GM10248 (cell line): Measurements from ENCODE around the gene RGS19.

Experiments used
- CTCF ChIA-PET: fragments of 300-600 bp; sonication (Branson Sonifier 250); formaldehyde crosslinking; extraction: SDS; loops from one replicate; lab custom pipeline; 2021; ENCODE audit warnings: antibody characterized with exemption; lab: Yijun Ruan, JAX
- POLR2A ChIA-PET: fragments of 350-650 bp; sonication (Branson Sonifier 250); formaldehyde crosslinking; extraction: SDS; loops from one replicate; lab custom pipeline; 2020; ENCODE audit warnings: antibody characterized with exemption; lab: Yijun Ruan, JAX
- DNase-seq: peaks from one replicate; pipeline ENCODE4 v3.0.0; 2012; ENCODE audit errors: extremely low spot score
- TF ChIP-seq, protein P1 (sequence below): IDR thresholded peaks from 2 replicates; pipeline ENCODE4 v1.5.1; 2012; ENCODE audit warnings: mild to moderate bottlenecking, low read depth; ENCODE audit errors: extremely low read depth, missing control alignments, control extremely low read depth

Gene RGS19

DNA sequence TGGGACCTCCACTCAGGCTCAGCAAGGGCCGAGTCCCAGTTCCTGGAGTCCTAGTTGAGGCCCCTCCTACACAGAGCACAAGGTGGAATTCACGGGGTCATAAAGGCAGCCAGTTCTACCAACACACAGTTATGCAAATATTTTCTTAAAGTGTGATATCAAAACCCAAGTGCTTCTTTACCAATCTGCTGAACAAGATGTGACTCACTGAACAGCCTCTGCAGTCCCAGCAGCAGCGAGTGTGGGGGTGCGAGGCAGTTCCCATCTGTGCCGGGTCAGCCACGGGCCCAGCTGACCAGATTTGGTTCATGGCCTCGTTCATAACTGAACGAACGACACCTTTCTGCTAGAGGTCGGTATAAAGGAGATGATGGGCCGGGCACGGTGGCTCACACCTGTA, 20.8 kb downstream of the RGS19 start:
- TF ChIP-seq, protein P1, sequence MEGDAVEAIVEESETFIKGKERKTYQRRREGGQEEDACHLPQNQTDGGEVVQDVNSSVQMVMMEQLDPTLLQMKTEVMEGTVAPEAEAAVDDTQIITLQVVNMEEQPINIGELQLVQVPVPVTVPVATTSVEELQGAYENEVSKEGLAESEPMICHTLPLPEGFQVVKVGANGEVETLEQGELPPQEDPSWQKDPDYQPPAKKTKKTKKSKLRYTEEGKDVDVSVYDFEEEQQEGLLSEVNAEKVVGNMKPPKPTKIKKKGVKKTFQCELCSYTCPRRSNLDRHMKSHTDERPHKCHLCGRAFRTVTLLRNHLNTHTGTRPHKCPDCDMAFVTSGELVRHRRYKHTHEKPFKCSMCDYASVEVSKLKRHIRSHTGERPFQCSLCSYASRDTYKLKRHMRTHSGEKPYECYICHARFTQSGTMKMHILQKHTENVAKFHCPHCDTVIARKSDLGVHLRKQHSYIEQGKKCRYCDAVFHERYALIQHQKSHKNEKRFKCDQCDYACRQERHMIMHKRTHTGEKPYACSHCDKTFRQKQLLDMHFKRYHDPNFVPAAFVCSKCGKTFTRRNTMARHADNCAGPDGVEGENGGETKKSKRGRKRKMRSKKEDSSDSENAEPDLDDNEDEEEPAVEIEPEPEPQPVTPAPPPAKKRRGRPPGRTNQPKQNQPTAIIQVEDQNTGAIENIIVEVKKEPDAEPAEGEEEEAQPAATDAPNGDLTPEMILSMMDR: no peak
- CTCF ChIA-PET: interaction anchor here (1.2 to 4.7 kb wide), 3 partner anchors 18 to 331 kb away, joined by 3 to 60 read pairs (median 3); no protein-coding TSS in a partner anchor
- POLR2A ChIA-PET: no interaction called here
- DNase-seq: no peak

DNA sequence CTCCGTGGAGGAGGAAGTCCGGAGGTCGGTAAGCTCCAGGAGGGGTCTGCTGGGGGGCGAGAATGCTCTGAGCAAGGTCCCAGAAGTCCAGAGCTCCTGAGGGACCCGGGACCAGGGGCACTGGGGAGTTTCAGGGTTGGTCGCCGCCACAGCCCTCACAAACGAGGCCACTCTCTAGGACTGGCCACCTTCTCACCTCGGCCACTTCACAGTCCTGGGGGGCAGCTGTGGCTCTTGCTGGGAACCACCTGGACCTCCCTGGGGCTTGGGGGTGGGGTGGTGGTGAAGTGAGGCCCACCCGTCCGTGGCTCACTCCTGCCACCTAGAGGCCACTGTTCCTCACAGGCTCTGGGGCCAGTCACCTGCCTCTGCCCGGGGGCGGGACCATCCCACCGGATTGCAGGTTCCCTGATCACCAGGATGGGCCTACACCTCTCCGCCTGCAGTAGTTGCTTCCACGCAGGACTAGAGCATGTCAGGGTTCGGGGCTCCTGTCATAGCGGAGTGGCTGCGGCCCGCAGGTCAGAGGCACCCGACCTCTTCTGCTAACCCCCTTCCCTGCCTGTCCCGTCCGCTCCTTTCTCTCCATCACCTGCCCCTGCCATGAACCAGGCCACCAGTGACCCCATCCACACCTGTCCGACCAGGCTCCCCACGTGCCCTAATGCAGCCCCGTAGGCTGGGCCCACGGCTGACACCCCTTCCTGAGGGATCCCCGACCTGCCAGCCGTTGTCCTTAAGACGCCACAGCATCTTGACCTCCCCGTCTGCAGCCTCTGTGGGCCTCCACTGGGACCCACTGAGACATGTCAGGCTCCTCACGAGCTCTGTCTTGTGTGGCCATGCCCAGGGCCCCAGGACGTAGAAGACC, 21.5 kb downstream of the RGS19 start:
- TF ChIP-seq, protein P1: peak; percentile 92
- CTCF ChIA-PET: interaction anchor here (0.6 to 4.7 kb wide), 33 partner anchors 8 to 521 kb away, joined by 3 to 60 read pairs (median 3); partner anchors contain the start of genes OPRL1, PRPF6, RGS19 and SAMD10
- peak; percentile 90 for DNase-seq
- POLR2A ChIA-PET: no interaction called here

DNA sequence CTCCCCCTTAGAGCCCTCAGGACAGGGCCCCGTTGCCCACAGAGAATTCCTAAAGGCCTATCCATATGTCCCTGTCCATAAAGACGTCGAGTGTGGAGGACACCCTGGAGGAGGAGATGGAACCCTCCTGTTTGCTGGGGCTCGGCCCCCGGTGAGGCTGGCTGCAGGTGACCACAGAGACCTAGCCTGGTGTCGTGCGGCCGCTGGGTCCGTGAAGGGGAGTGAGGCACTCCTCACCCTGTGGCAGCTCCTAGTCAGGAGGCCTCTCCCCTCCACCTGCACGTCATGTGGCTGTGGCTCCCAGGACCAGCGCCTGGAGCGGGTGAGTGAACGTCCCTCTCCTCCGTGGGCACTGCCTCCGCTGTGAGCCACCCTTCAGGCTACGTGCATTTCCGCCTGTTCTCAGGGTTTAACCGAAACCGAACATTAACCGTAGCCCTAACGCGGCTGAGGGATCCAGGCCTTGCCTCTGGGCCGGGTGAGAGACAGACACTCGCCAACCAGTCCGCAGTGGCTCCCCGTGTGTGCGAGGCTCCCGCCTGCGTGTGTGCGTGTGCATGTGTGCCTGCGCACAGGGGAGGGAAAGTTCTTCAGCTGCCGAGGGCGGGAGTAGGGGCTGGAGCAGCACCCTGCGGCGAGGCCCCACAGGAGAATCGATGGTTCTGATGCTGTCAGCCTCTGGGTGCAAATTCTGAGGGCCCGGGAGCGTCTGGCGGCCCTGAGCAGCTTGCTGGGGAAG, 22.3 kb downstream of the RGS19 start:
- ChIA-PET POLR2A (no interaction called here), CTCF (interaction anchor here (0.6 to 4.7 kb wide), 32 partner anchors 9 to 520 kb away, joined by 3 to 60 read pairs (median 3); partner anchors contain the start of genes OPRL1, PRPF6, RGS19 and SAMD10)
- TF ChIP-seq, protein P1: no peak
- DNase-seq: no peak

DNA sequence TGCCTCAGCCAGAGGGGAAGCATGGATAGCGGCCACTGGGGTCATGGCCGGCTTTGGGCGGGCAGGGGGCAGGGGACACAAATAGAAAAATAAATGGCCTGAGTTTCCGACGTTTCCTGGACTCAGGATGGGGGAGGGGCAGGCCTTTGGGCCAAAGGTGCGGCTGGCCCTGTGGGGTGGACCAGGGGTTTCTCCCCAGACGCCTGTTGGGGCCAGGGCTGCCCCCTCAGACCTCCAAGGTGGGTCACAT, 22.8 kb downstream of the RGS19 start:
- POLR2A ChIA-PET: no interaction called here
- no peak for DNase-seq
- TF ChIP-seq, protein P1: no peak
- CTCF ChIA-PET: interaction anchor here (1.2 to 4.7 kb wide), 5 partner anchors 16 to 192 kb away, joined by 3 to 60 read pairs (median 4); partner anchors contain the start of gene TPD52L2

DNA sequence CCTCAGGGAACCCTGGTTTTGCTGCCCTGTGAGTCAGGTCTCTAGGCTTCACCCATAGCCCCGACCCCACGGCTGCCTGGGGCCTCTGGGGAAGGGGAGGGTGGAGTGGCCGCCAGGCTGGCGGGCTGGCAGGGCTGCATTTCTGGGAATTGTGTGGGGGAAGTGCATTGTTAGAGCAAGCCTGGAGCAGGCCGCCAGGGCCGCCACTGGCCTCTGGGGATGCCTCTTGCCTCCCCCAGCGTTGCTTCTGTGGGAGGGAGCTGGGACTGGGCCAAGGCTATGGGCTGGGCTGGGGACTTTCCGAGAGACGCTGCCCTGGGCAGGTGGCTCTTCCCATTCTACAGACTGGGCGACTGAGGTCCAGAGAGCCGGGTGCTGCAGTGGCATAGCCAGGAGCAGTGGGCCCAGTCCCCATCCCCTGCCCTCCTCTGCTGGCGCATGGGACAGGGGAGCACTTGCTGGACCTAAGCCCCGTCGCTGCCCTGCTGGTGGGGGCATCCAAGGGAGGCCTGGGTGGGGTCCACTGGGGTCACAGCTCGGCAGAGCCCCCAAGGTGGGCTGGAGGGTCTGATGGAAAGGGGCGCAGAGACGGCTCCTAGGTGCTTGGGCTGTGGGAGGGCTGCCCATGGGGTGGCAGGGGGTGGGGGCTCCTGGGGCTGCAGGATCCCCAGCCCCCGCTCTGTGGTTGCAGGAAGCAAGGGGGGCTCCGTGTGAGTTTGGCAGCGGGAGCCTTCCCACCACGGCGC, 23.3 kb downstream of the RGS19 start:
- ChIA-PET CTCF (interaction anchor here (1.2 to 7.8 kb wide), 6 partner anchors 16 to 191 kb away, joined by 3 to 69 read pairs (median 5); partner anchors contain the start of gene TPD52L2), POLR2A (no interaction called here)
- TF ChIP-seq, protein P1: no peak

More for the DNA sequence above, 23.3 kb downstream of the RGS19 start:
- peak; percentile 63 for DNase-seq
